ENCODE data around the gene HECW1.

HECW1 gene

DNA sequence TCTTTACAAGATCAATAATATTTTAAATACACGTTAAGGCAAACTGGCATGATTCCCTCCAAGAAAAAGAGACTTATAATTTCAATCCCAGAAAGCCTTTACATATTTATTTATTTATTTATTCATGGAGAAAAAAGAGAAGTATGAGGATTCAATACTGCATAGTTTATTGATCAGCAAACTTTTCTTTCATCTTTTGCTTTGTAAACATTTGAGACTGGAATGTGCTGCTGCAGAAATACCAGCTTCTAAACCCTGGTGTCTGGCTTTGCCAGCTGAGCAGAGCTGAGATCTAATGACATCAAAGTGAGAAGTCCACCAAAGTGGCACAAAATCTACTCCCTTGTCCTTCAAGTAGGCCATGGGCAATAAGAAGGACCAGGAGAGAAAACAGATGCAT, 376.8 kb downstream of the HECW1 start:
- no peak for TF ChIP-seq ZNF274 (IDR thresholded peaks at IDR 0.05; ENCODE audit: low read depth, low read length)
- no peak overlapping the region; the same call in 1 of the 2 replicates for H3K4me3 ChIP-seq (ENCODE audit: low read length)

DNA sequence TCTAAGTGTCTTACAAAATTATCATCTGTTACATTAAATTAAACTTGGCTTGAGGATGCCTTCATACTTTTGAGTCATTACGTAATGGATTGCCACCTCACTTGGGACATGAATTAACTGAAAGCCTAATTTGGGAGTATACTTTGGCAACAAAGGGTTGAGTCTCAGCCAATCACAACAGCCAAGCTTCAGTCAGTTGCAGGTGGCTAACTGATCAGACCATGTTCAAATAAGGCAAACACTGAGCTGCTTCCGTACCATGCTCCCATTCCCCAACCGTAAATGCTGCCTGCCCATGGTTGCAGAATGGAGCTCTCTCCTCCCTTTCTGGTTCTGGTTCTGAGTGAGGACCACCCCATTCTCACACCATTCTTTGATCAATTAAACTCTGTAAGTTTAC, 377.6 kb downstream of the HECW1 start:
- no peak for TF ChIP-seq ZNF274 (IDR thresholded peaks at IDR 0.05; ENCODE audit: low read depth, low read length)
- no peak overlapping the region for H3K4me3 ChIP-seq (ENCODE audit: low read length)

DNA sequence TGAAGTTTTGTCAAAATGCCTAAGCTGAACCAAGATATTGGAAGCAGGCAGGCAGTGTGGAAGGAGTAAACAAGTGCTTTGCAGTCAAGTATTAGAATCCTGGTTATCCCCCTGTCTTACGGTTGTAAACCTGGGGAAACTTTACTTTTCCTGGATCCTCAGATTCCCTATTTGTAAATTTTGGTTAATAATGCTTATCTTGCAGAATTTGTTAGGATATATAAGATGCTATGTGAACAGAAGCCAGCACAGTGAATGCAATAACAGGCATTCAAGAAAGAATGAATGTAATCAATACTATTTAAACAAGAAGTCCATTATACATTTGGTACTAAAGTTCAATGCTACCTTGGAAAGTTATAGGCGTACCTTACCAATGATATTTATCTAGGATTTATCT, 378.7 kb downstream of the HECW1 start:
- no peak for TF ChIP-seq ZNF274 (IDR thresholded peaks at IDR 0.05; ENCODE audit: low read depth, low read length)
- H3K4me3 ChIP-seq (ENCODE audit: low read length) = no peak overlapping the region

DNA sequence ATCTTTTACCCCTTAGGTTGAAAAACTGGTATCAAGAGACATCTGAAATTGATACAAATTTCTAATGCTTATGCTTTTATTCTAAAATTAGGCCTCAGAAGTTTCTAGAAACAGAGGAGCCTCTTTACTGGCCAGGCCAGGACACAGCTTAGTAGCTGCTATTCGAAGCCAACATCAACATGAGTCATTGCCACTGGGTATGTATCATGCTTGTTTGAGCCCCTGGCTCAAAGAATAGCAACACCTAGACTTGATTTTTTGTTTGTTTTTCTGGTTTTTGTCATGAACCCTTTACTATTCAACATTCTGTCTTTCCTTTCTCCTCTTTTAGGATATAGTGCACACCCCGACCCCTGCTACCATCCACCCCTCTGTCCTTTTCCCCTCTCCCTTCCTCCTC, 379.5 kb downstream of the HECW1 start:
- no peak overlapping the region for H3K4me3 ChIP-seq (ENCODE audit: low read length)
- no peak for TF ChIP-seq ZNF274 (IDR thresholded peaks at IDR 0.05; ENCODE audit: low read depth, low read length)

DNA sequence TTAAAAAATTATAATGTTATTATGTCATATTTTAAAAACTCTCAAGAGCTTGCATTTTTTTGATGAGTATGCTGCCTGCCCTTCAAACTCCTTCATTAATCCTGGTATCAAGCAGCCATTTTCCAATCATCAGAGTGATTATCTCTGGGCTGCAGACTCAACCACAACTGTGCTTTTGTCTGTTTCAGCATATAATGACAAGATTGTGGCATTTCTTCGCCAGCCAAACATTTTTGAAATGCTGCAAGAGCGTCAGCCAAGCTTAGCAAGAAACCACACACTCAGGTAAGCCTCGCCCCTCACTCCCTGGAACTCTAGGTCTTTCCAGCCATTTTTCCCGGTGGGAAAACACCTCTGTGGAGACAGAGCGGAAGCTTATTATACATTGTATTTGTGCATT, 380.4 kb downstream of the HECW1 start:
- H3K4me3 ChIP-seq (ENCODE audit: low read length) = no peak overlapping the region
- no peak for TF ChIP-seq ZNF274 (IDR thresholded peaks at IDR 0.05; ENCODE audit: low read depth, low read length)

DNA sequence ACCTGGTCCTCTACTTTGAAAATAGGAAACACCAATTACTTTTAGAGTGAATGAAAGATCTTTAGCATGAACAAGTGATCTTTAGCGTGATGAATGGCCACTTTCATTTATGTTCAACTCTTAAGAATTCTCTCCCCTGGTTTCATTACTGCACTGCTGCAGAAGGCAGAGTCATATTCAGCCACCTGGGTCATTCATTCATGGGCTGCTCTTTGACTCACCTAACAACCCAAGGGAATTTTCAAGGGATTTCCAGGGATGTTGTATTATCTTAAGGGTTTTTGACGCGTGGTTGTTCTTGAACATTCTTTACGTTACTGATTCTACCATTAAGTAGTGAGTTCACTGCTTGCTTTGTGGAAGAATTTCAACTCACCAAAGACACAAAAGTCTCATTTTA, 383.1 kb downstream of the HECW1 start:
- TF ChIP-seq ZNF274 (IDR thresholded peaks at IDR 0.05; ENCODE audit: low read depth, low read length) = no peak
- H3K4me3 ChIP-seq (ENCODE audit: low read length) = no peak overlapping the region

DNA sequence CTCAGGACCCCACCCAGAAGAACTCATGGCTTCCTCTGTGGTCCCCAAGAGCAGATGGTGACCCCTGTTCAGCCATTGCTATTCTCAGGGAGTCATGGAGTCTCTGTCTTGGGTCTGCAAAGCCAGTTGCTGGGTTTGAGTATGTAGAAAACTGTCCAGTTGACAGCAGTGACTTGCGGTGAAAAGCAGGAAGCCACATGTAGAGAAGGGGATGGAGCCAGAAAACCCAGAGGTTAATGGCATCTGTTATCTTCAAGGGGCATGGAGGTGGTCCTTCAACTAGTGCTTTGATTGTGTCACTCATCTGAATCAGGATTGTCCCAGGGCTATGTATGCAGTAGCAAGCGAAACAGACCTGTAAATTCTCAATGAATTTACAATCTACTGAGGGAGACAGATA, 384.1 kb downstream of the HECW1 start:
- TF ChIP-seq ZNF274 (IDR thresholded peaks at IDR 0.05; ENCODE audit: low read depth, low read length) = no peak
- H3K4me3 ChIP-seq (ENCODE audit: low read length) = no peak overlapping the region

DNA sequence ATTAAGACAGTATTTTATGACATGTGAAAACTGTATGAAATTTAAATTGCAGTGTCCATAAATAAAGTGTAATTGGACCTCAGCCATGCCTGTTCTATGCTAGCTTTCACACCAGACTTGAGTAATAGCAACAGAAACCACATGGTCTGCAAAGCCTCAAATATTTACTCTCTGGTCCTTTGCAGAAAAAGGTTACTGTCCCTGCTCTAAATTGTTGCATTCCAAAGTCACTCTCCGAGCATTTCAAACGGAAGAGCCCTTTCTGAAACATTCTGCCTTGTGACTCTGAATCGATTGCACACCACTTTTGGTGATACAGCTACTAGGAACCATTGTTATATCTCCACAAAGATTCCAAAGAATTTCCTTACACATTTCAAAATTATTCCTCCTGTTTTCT, 389.4 kb downstream of the HECW1 start:
- H3K4me3 ChIP-seq (ENCODE audit: low read length) = no peak overlapping the region
- no peak for TF ChIP-seq ZNF274 (IDR thresholded peaks at IDR 0.05; ENCODE audit: low read depth, low read length)

DNA sequence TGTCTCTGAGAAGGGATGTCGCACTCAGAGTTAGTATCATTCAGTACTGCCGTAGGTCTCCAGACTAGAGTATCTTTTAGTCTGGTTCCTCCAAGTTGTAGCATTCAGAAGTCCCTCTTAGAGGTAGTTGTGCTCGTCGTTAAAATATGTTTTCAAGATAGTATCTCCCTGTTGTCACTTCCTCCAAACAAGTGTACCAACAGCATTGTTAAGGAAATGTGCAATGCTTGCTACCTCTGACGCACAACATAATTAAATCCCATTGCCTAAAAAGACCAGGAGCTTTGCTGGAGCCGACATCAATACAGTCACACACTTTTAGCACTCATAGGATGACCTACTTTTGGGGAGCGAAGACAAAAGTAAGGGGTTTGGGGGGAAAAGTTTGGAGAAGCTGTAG, 390.5 kb downstream of the HECW1 start:
- no peak for TF ChIP-seq ZNF274 (IDR thresholded peaks at IDR 0.05; ENCODE audit: low read depth, low read length)
- no peak overlapping the region for H3K4me3 ChIP-seq (ENCODE audit: low read length)

DNA sequence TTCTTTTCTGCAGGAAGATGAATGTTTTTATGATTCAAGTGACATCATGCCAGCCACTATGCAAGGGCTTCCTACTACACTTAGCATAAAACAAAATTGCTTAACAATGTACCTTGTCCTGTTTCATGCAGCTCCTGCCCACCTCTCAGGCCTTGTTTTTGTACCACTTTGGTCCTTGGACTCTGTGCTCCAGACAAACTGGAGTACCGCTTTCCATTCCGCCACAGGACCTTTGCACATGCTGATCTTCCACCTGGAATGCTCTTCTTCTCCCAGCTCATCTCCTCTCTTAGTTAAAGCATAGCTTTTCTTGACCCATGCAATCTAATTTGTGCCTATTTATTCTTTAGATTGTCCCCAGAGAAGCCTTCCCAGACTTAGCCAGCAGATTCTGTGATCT, 393.0 kb downstream of the HECW1 start:
- H3K4me3 ChIP-seq (ENCODE audit: low read length) = no peak overlapping the region

DNA sequence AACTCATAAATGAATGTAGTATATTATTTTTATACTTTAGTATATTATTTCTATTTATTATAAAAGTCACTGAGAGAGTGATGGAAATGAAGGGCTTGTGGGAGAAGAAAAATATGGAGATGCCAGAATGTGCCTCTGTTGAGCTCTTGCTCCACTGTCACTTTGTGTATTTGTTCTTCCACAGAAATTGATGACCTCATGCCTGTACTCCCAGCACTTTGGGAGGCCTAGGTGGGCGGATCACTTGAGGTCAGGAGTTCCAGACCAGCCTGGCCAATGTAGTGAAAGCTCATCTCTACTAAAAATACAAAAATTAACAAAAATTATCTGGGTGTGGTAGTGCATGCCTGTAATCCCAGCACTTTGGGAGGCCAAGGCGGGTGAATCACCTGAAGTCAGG, 394.0 kb downstream of the HECW1 start:
- H3K4me3 ChIP-seq (ENCODE audit: low read length) = no peak overlapping the region
- TF ChIP-seq ZNF274 (IDR thresholded peaks at IDR 0.05; ENCODE audit: low read depth, low read length) = no peak

More for the DNA sequence above, 393.0 kb downstream of the HECW1 start:
- TF ChIP-seq ZNF274 (IDR thresholded peaks at IDR 0.05; ENCODE audit: low read depth, low read length) = no peak

DNA sequence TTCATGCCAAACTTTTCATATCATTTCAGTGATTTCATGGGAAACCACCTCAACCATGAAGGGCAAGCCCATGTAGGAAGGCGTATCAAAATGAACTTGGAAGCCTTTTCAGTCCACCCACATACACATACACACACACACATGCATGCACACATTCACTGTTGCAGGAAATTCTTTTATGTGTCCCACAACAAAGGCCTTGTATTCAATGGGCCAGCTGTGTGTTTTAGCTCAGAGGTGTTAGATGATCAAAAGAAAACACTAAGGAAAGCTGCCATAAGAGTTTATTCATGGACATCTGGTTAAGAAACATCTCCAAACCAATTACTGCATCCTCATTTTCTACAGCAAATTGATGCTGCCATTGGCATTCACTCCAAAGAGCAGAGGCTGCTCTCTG, 396.0 kb downstream of the HECW1 start:
- TF ChIP-seq ZNF274 (IDR thresholded peaks at IDR 0.05; ENCODE audit: low read depth, low read length) = no peak
- no peak overlapping the region for H3K4me3 ChIP-seq (ENCODE audit: low read length)

DNA sequence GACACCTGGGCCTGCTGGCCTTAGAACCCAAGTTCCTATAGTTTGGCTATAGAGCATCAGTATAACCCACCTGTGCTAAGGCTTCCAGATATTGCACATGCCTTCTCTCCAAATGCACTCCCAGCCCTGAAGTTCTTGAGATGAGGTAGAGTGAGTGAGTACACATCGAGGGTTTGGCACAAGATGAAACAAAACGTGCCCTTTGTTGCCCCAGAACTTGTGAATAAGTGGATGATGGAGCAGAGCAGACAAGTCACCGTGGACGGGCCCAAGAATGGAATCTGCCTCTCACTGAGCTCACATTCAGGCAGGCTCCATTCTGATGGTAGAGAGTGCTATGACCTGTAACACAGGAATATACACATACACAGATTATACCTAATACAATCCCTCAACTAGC, 397.5 kb downstream of the HECW1 start:
- no peak for TF ChIP-seq ZNF274 (IDR thresholded peaks at IDR 0.05; ENCODE audit: low read depth, low read length)
- no peak overlapping the region for H3K4me3 ChIP-seq (ENCODE audit: low read length)

DNA sequence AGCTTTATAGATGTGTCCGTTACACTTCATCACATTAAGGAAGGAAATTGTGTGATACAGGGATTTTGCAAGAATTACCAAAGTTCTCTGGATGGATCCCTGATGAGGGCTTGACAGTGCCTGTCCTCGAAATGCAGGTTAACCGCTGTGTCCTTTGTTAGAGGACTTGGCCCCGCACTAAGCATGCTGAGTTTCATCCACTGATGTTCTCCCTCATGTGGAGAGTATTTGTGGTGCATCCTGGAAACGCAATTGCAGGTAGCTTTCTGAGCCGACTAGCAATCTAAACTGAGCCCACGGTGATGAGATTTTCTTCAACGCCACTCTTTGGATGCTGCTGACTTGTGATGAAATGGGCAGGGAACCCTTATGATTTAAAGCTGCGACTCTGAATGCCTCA, 398.6 kb downstream of the HECW1 start:
- no peak for TF ChIP-seq ZNF274 (IDR thresholded peaks at IDR 0.05; ENCODE audit: low read depth, low read length)
- no peak overlapping the region for H3K4me3 ChIP-seq (ENCODE audit: low read length)

DNA sequence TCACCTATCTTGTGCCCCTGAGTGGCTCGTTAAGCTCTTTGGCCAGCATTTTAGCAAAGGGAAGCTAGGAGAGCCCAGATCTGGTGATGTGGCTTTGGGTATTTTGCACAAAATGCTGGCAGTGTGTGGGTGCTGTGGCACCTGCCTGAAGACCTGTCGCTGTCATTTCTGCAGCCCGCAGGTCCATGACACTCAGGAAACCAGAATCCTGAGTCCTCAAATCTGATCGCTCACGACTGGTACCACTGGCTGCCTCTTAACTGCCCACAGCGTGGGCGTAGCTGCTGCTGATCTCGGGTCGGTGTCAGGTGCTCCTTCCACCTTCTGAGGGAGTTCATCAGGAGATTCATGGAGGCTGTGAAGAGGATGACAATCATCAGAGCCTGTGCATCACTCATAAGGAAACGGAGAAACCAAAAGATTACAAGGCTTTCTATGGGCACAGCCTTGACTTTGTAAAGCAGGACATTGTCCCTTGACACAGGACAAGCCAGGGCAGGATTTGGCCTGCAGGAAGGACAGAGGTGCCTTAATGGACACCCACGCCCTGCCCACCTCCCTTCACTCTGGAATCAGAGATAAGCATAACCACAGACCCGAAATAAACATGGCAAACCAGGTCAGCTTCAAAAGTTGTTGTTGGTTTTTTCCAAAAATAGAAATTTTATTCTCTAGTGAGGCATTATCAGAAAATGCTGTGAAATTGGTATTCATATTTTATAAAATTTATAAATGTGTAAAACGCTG, 399.5 kb downstream of the HECW1 start:
- TF ChIP-seq ZNF274 (IDR thresholded peaks at IDR 0.05; ENCODE audit: low read depth, low read length) = no peak
- no peak overlapping the region for H3K4me3 ChIP-seq (ENCODE audit: low read length)

DNA sequence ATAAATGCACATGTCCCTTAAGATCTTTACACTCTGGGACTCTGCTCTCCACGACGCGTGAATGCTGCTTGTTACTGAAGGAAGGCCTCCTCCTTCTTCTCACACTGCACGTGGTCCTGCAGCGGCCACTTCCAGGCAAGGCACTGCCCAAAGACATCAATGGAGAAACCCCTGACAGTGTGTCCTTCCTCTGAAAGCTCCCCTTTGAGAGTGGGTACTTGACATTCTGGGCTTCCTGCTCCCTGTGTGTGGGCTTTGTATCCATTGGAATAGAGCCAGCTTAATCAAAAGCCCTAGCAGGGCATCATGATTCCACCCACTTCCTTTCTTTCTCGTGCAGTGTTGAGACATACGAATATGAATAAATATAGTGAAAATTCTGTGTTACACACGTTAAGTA, 400.8 kb downstream of the HECW1 start:
- H3K4me3 ChIP-seq (ENCODE audit: low read length) = no peak overlapping the region
- no peak for TF ChIP-seq ZNF274 (IDR thresholded peaks at IDR 0.05; ENCODE audit: low read depth, low read length)
